Chondrocyte (in vitro differentiated cells): ENCODE results near the gene FNDC3A. TPM values are rescaled to one million over a fixed set of nuclear protein-coding genes. Genes with fewer than 3 reads are reported as not detected.
A peak's percentile ranks its signal among the peaks of the same experiment; 100 is the strongest.

Source experiments
- DNase-seq: peaks from one replicate; pipeline ENCODE4 v3.0.0; 2021; ENCODE audit warnings: mixed read lengths, low spot score
- H3K27ac Mint-ChIP-seq: one replicate; pipeline ENCODE4 v1.8.0; 2021; ENCODE audit warnings: mild to moderate bottlenecking, moderate library complexity, mixed read lengths; ENCODE audit not compliant: unreplicated experiment
- H3K27me3 Mint-ChIP-seq: 2 replicates; pipeline ENCODE4 v1.8.0; 2021; ENCODE audit warnings: low read depth, mixed read lengths
- H3K36me3 Mint-ChIP-seq: 2 replicates; pipeline ENCODE4 v1.8.0; 2021; ENCODE audit warnings: low read depth, mixed read lengths
- H3K4me1 Mint-ChIP-seq: 2 replicates; pipeline ENCODE4 v1.8.0; 2021; ENCODE audit warnings: low read depth, mild to moderate bottlenecking, mixed read lengths
- H3K4me3 Mint-ChIP-seq: one replicate; pipeline ENCODE4 v1.8.0; 2021; ENCODE audit warnings: mild to moderate bottlenecking, moderate library complexity, mixed read lengths; ENCODE audit not compliant: unreplicated experiment
- H3K9me3 Mint-ChIP-seq: 2 replicates; pipeline ENCODE4 v1.8.0; 2021; ENCODE audit warnings: low read depth, mixed read lengths
- CTCF ChIP-seq: fragments of 200-600 bp; sonication (generic); IDR thresholded peaks from 2 replicates; pipeline ENCODE4 v1.5.0; 2021; ENCODE audit warnings: antibody characterized with exemption, mild to moderate bottlenecking, moderate library complexity
- total RNA-seq: library from RNA; stranded (reverse); gene quantifications from 3 replicates; pipeline ENCODE4 v1.2.1, GENCODE V29; 2021

The FNDC3A gene
- total RNA-seq, 1 donor from 2014 or later, result 34.3 TPM

GRCh38 chr13:48949566-48950500 lies 25.9 kb upstream of the FNDC3A start:
- Mint-ChIP-seq H3K36me3 (no peaks in the 10 kb centered on the region), H3K9me3 (no peaks in the 10 kb centered on the region), H3K27me3 (no peaks in the 10 kb centered on the region), H3K4me1 (peaks cover 41% of the 10 kb centered on the region), H3K27ac (no peak overlapping the region), H3K4me3 (no peak overlapping the region)
- TF ChIP-seq CTCF, result no peak
- DNase-seq, result no peak

- peaks cover 43% of the 10 kb centered on the region for H3K4me1 Mint-ChIP-seq
- no peak overlapping the region for H3K4me3 Mint-ChIP-seq
- H3K27ac Mint-ChIP-seq, result peak overlapping the region; percentile 6
- no peak for DNase-seq
- no peaks in the 10 kb centered on the region for H3K27me3 Mint-ChIP-seq
- TF ChIP-seq CTCF, result no peak
- H3K36me3 Mint-ChIP-seq, result no peaks in the 10 kb centered on the region
- no peaks in the 10 kb centered on the region for H3K9me3 Mint-ChIP-seq
Measured at GRCh38 chr13:48950501-48950875, 25.2 kb upstream of the FNDC3A start.

DNA sequence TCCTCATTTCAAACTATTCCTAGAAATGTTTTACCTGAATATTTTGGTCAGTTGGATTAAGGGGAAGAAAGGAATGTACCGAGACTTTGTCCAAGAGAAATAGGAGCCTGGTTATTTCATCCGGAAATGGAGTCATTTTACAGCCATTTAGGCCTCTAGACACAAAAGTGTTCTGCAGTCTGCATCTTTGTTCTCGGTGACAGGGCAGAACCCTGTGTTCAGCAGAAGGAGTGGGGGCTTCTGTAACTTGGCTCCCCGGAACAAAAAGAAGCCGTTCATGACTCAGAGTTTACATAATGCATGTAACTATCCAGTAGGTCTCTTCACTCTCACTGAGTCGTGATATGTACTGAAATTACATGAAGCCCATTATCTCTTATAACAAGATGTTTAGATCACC lies 21.6 kb upstream of the FNDC3A start:
- Mint-ChIP-seq H3K4me3 (peak overlapping the region; percentile 23), H3K27ac (peak overlapping the region; percentile 90), H3K36me3 (no peaks in the 10 kb centered on the region), H3K9me3 (no peaks in the 10 kb centered on the region), H3K4me1 (peaks cover 35% of the 10 kb centered on the region), H3K27me3 (no peaks in the 10 kb centered on the region)
- TF ChIP-seq CTCF, result no peak
- no peak for DNase-seq

GRCh38 chr13:48955536-48955935 lies 20.2 kb upstream of the FNDC3A start:
- no peak overlapping the region for H3K4me3 Mint-ChIP-seq
- no peaks in the 10 kb centered on the region for H3K9me3 Mint-ChIP-seq
- TF ChIP-seq CTCF, result no peak
- H3K27ac Mint-ChIP-seq, result no peak overlapping the region
- H3K36me3 Mint-ChIP-seq, result no peaks in the 10 kb centered on the region
- H3K27me3 Mint-ChIP-seq, result no peaks in the 10 kb centered on the region
- no peak for DNase-seq
- H3K4me1 Mint-ChIP-seq, result peaks cover 22% of the 10 kb centered on the region

DNA sequence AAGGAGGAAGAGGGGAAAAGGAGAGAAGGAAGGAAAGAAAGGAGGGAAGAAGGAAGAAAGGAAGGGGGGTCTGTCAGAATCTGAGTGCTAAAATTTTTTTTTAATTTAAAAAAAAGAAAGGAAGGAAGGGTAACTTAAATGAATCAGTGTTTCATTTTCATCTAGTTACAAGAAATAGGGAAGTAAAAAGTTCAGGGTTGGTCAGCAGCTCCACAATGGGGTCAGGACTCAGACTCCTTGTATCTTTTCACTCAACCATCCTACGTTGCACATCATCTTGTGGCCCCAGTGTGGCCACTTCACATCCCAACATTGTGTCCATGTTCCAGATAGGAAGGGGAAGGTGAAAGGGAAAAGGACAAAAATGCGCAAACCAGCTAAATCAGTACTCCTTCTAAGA lies 14.3 kb upstream of the FNDC3A start:
- no peaks in the 10 kb centered on the region for H3K27me3 Mint-ChIP-seq
- no peak overlapping the region for H3K27ac Mint-ChIP-seq
- TF ChIP-seq CTCF, result no peak
- H3K4me1 Mint-ChIP-seq, result no peaks in the 10 kb centered on the region
- DNase-seq, result no peak
- H3K36me3 Mint-ChIP-seq, result no peaks in the 10 kb centered on the region
- no peaks in the 10 kb centered on the region for H3K9me3 Mint-ChIP-seq
- no peak overlapping the region for H3K4me3 Mint-ChIP-seq
